PC-3 (cell line): Measurements from ENCODE around the gene ADAM23. TPM values are rescaled to one million over a fixed set of nuclear protein-coding genes. Genes with fewer than 3 reads are reported as not detected.

Experiments used
- ATAC-seq: fragments of 200-7000 bp; cut with Tn5 transposase; 2 replicates; pipeline ENCODE4 v1.9.1; 2020; ENCODE audit warnings: mild to moderate bottlenecking, moderate library complexity
- BruUV-seq: library from RNA; stranded (reverse); fragments of 400-500 nt; replicated peaks from 2 replicates; lab custom pipeline; 2021; lab: Mats Ljungman, UMichigan
- CTCF ChIA-PET: fragments of 300-600 bp; sonication (Branson Sonifier 250); formaldehyde crosslinking; loops from one replicate; lab custom pipeline; 2022; ENCODE audit warnings: antibody characterized with exemption; lab: Charles Lee
- POLR2A ChIA-PET: fragments of 300-600 bp; sonication (Branson Sonifier 250); formaldehyde crosslinking; loops from one replicate; lab custom pipeline; 2022; ENCODE audit warnings: antibody characterized with exemption; ENCODE audit not compliant: unreplicated experiment; lab: Charles Lee
- DNase-seq: peaks from one replicate; pipeline ENCODE4 v3.0.0-alpha.2; 2015
- H2AFZ ChIP-seq: fragments of 300-600 bp; sonication (generic); 2 replicates; pipeline ENCODE4 v1.6.0; 2016; ENCODE audit warnings: antibody characterized with exemption, low read length
- H3F3A ChIP-seq: fragments of 300-600 bp; sonication (generic); one replicate; pipeline ENCODE4 v1.6.0; 2017; ENCODE audit warnings: antibody characterized with exemption, low read length, control low read depth, mild to moderate bottlenecking; ENCODE audit not compliant: unreplicated experiment
- H3K27ac ChIP-seq: fragments of 300-600 bp; sonication (generic); 2 replicates; pipeline ENCODE4 v1.5.1; 2016; ENCODE audit warnings: mild to moderate bottlenecking, low read length
- H3K27me3 ChIP-seq: fragments of 300-600 bp; sonication (generic); 2 replicates; pipeline ENCODE4 v1.6.1; 2016; ENCODE audit warnings: low read length, mixed read lengths
- H3K36me3 ChIP-seq: fragments of 300-600 bp; sonication (generic); 2 replicates; pipeline ENCODE4 v1.6.1; 2016; ENCODE audit warnings: low read depth, mixed run types, low read length, mixed read lengths
- H3K4me1 ChIP-seq: fragments of 300-600 bp; sonication (generic); 2 replicates; pipeline ENCODE4 v1.5.1; 2016; ENCODE audit warnings: low read length; ENCODE audit not compliant: insufficient read depth
- H3K4me2 ChIP-seq: fragments of 300-600 bp; sonication (generic); 2 replicates; pipeline ENCODE4 v1.6.0; 2016; ENCODE audit warnings: low read length
- H3K4me3 ChIP-seq: fragments of 300-600 bp; sonication (generic); 2 replicates; pipeline ENCODE4 v1.5.1; 2016; ENCODE audit warnings: mild to moderate bottlenecking, low read length, mixed read lengths
- H3K79me2 ChIP-seq: fragments of 300-600 bp; sonication (generic); 2 replicates; pipeline ENCODE4 v1.6.1; 2017; ENCODE audit warnings: low read length, mixed read lengths
- H3K9ac ChIP-seq: fragments of 300-600 bp; sonication (generic); 2 replicates; pipeline ENCODE4 v1.6.0; 2016; ENCODE audit warnings: mild to moderate bottlenecking, low read length
- H3K9me2 ChIP-seq: fragments of 300-600 bp; sonication (generic); replicated peaks from 2 replicates; pipeline ENCODE4 v1.6.1; 2016; ENCODE audit warnings: mixed run types, low read length, mixed read lengths
- H3K9me3 ChIP-seq: fragments of 300-600 bp; sonication (generic); 2 replicates; pipeline ENCODE4 v1.6.1; 2016; ENCODE audit warnings: low read length, mixed read lengths
- H4K20me1 ChIP-seq: fragments of 300-600 bp; sonication (generic); 2 replicates; pipeline ENCODE4 v1.6.1; 2016; ENCODE audit warnings: low read length, mixed read lengths
- CTCF ChIP-seq: fragments of 300-600 bp; sonication (generic); conservative IDR thresholded peaks from 2 replicates; pipeline ENCODE4 v1.5.1; 2017; ENCODE audit warnings: antibody characterized with exemption, low read depth, mild to moderate bottlenecking, low read length
- EZH2 ChIP-seq: fragments of 300-600 bp; sonication (generic); IDR thresholded peaks from one replicate; pipeline ENCODE4 v1.6.1; 2017; ENCODE audit warnings: antibody characterized with exemption, mild to moderate bottlenecking, low read length; ENCODE audit not compliant: unreplicated experiment
- EZH2phosphoT487 ChIP-seq: fragments of 300-600 bp; sonication (generic); IDR thresholded peaks from 2 replicates; pipeline ENCODE4 v1.6.1; 2018; ENCODE audit warnings: mild to moderate bottlenecking, antibody characterized with exemption, low read length, borderline replicate concordance
- intact Hi-C: fragments of 100-400 bp; cut with micrococcal nuclease; formaldehyde crosslinking; loops from 2 replicates; pipeline ENCODE4 v1.9.0; 2023
- total RNA-seq: library from RNA; depleted of rRNA; stranded (reverse); fragments of >200 nt; gene quantifications from 2 replicates; pipeline ENCODE4 v1.2.3, GENCODE V29; 2014

ADAM23 gene
- total RNA-seq, 1 experiment from 2014 or later: 0.22 TPM

GRCh38 chr2:206478340-206478739 lies 35.0 kb downstream of the ADAM23 start:
- H3K4me1 ChIP-seq: no peaks in the 10 kb centered on the region
- POLR2A ChIA-PET: interaction anchor here (0.6 kb wide), 1 partner anchor 8 kb away, joined by 3 read pairs; no protein-coding TSS in a partner anchor
- ATAC-seq: no peak

GRCh38 chr2:206480161-206480560 lies 36.8 kb downstream of the ADAM23 start:
- intact Hi-C loops: no loop called here
- no TSS peak for BruUV-seq
- H3K9me2 ChIP-seq: no peaks in the 10 kb centered on the region
- TF ChIP-seq EZH2 (no peak), EZH2phosphoT487 (no peak), CTCF (no peak)
- no peak overlapping the region for H3K4me3 ChIP-seq
- no peaks in the 10 kb centered on the region for H3K36me3 ChIP-seq
- no peak overlapping the region for H3K9ac ChIP-seq
- no peak overlapping the region for H3K4me2 ChIP-seq
- ATAC-seq (no peak), DNase-seq (no peak)
- ChIA-PET CTCF (no interaction called here), POLR2A (interaction anchor here (0.7 kb wide), 1 partner anchor 576 kb away, joined by 12 read pairs; no protein-coding TSS in a partner anchor)
- H3K79me2 ChIP-seq: no peaks in the 10 kb centered on the region
- no peaks in the 10 kb centered on the region for H3K4me1 ChIP-seq
- no peaks in the 10 kb centered on the region for H3F3A ChIP-seq
- H2AFZ ChIP-seq: no peak overlapping the region
- no peaks in the 10 kb centered on the region for H3K9me3 ChIP-seq
- H4K20me1 ChIP-seq: no peaks in the 10 kb centered on the region
- no peak overlapping the region for H3K27ac ChIP-seq
- peaks cover 50% of the 10 kb centered on the region for H3K27me3 ChIP-seq

More at GRCh38 chr2:206478340-206478739, 35.0 kb downstream of the ADAM23 start:
- Histone ChIP-seq H3K9ac (no peak overlapping the region), H3K4me3 (no peak overlapping the region), H2AFZ (no peak overlapping the region), H3K27ac (no peak overlapping the region), H3F3A (no peaks in the 10 kb centered on the region), H3K4me2 (no peak overlapping the region), H3K79me2 (no peaks in the 10 kb centered on the region), H3K36me3 (no peaks in the 10 kb centered on the region), H4K20me1 (no peaks in the 10 kb centered on the region), H3K9me2 (no peaks in the 10 kb centered on the region), H3K9me3 (no peaks in the 10 kb centered on the region), H3K27me3 (peaks cover 55% of the 10 kb centered on the region)
- intact Hi-C loops: no loop called here
- CTCF ChIA-PET: no interaction called here
- BruUV-seq: no TSS peak
- TF ChIP-seq CTCF (no peak), EZH2 (no peak), EZH2phosphoT487 (no peak)
- DNase-seq: no peak

- ChIA-PET CTCF (no interaction called here), POLR2A (interaction anchor here (0.7 kb wide), 1 partner anchor 576 kb away, joined by 12 read pairs; no protein-coding TSS in a partner anchor)
- no peaks in the 10 kb centered on the region for H3K4me1 ChIP-seq
- DNase-seq (no peak), ATAC-seq (no peak)
- no peak for TF ChIP-seq EZH2
- no peak for TF ChIP-seq CTCF
- no peak for TF ChIP-seq EZH2phosphoT487
- H3K79me2 ChIP-seq: no peaks in the 10 kb centered on the region
- H2AFZ ChIP-seq: no peak overlapping the region
- H3K9ac ChIP-seq: no peak overlapping the region
- H4K20me1 ChIP-seq: no peaks in the 10 kb centered on the region
- no peaks in the 10 kb centered on the region for H3K9me3 ChIP-seq
- no peak overlapping the region for H3K27ac ChIP-seq
- H3K9me2 ChIP-seq: no peaks in the 10 kb centered on the region
- H3F3A ChIP-seq: no peaks in the 10 kb centered on the region
- peaks cover 45% of the 10 kb centered on the region for H3K27me3 ChIP-seq
- no peak overlapping the region for H3K4me3 ChIP-seq
- H3K4me2 ChIP-seq: no peak overlapping the region
- no TSS peak for BruUV-seq
- intact Hi-C loops: no loop called here
- no peaks in the 10 kb centered on the region for H3K36me3 ChIP-seq
Observed at GRCh38 chr2:206480620-206481019, 37.3 kb downstream of the ADAM23 start.
